DND-41 (cell line): ENCODE measurements around the gene DLGAP1.

Source experiments
- CTCF ChIP-seq: IDR thresholded peaks from 2 replicates; pipeline ENCODE4 v1.5.1; 2012; ENCODE audit warnings: borderline replicate concordance, low read length, moderate library complexity, mild to moderate bottlenecking; ENCODE audit not compliant: poor library complexity, severe bottlenecking; ENCODE audit errors: extremely low read depth
- EZH2 ChIP-seq: IDR thresholded peaks from 3 replicates; pipeline ENCODE4 v1.6.1; 2012; ENCODE audit warnings: borderline replicate concordance, low read depth, mild to moderate bottlenecking, moderate library complexity, low read length, inconsistent platforms; ENCODE audit not compliant: severe bottlenecking

DNA sequence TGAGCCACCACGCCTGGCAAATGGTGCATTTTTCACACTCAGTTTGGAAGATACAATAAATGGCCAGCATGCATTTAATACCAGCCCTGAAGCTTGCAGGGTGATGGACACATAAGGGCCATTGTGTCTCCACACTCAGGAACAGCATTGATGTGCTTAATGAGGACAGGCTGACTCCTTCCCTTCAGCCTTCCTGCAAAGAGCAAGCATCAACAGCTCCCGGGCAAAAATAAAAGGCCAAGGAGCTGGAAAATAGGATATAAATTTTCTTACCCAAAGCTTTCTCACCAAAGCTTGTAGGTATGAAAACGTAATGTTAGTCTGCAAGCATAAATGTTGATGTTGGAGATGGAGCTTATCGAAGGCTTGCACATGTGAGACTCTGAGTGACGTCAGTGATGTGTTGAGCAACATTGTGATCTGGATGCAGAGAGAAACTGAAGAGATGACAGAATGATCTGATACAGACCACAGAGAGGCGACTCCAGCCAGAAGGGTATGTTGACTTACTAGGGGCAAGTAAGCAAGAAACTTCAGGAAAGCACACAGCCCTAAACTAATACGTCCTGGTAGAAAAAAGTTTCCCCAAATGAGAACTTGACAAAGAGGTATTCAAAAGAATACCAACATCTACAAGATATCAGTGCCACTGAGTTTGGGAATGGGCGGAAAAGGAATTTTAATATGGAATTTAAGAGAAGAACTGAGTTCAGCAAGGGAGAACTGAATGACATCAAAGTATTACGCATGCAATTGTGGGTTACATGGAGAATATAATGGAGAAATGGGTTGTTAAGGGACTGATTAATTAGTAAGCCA, 748.6 kb downstream of the DLGAP1 start:
- TF ChIP-seq CTCF = no peak
- TF ChIP-seq EZH2 = no peak
